ENCODE measurements around the gene ARMC6. TPM values are rescaled to one million over a fixed set of nuclear protein-coding genes. Genes with fewer than 3 reads are reported as not detected.

The ARMC6 gene
- total RNA-seq, 4 donors from 2014 or later: 33.1 to 60.0 (median 46.1) TPM

- Histone ChIP-seq H3K4me1 (peaks cover 62 to 67% of the 10 kb centered on the region in 2 donors), H3K27ac (peak overlapping the region; percentile 89 to 96 (median 94)), H3K36me3 (peaks cover 5 to 13% of the 10 kb centered on the region in 2 donors), H3K9me3 (no peaks in the 10 kb centered on the region), H3K27me3 (no peaks in the 10 kb centered on the region), H3K4me3 (replicated peaks in 1 of 3) (no peak overlapping the region)
- TF ChIP-seq POLR2A (IDR thresholded peaks at IDR 0.05) (no peak), CTCF (IDR thresholded peaks at IDR 0.05) (no peak)
- no peak for DNase-seq
- intact Hi-C loops (cut with DNase I): no loop called here
- WGBS, 2 donors: 65 to 71% methylated on average over 4 of the region's 4 CpGs
Measured at GRCh38 chr19:19027228-19027627, 6.2 kb upstream of the ARMC6 start.

GRCh38 chr19:19028526-19028925 lies 4.9 kb upstream of the ARMC6 start:
- peaks cover 50 to 55% of the 10 kb centered on the region in 2 donors for H3K4me1 ChIP-seq

GRCh38 chr19:19031891-19032290 lies 1.5 kb upstream of the ARMC6 start:
- Histone ChIP-seq H3K4me3 (replicated peaks in 1 of 3) (no peak overlapping the region), H3K36me3 (peaks cover 5 to 10% of the 10 kb centered on the region in 2 donors), H3K27ac (peak overlapping the region in 2 of 3 donors; percentile 49 to 76), H3K27me3 (no peaks in the 10 kb centered on the region), H3K4me1 (peaks cover 23 to 37% of the 10 kb centered on the region in 2 donors), H3K9me3 (no peaks in the 10 kb centered on the region)
- DNase-seq: no peak
- TF ChIP-seq CTCF (IDR thresholded peaks at IDR 0.05) (no peak), POLR2A (IDR thresholded peaks at IDR 0.05) (no peak)
- intact Hi-C loops (cut with DNase I): no loop called here
- 72 to 73% methylated on average over 5 of the region's 5 CpGs for WGBS, 2 donors

More at GRCh38 chr19:19028526-19028925, 4.9 kb upstream of the ARMC6 start:
- 92 to 94% methylated on average over 9 of the region's 9 CpGs for WGBS, 2 donors
- intact Hi-C loops (cut with DNase I): no loop called here
- Histone ChIP-seq H3K4me3 (replicated peaks in 1 of 3) (no peak overlapping the region), H3K36me3 (peaks cover 5 to 10% of the 10 kb centered on the region in 2 donors), H3K27me3 (no peaks in the 10 kb centered on the region), H3K27ac (no peak overlapping the region), H3K9me3 (no peaks in the 10 kb centered on the region)
- no peak for DNase-seq
- no peak for TF ChIP-seq CTCF (IDR thresholded peaks at IDR 0.05)
- no peak for TF ChIP-seq POLR2A (IDR thresholded peaks at IDR 0.05)

- WGBS, 2 donors: 2 to 5% methylated on average over 27 to 31 of the region's 31 CpGs
- peaks cover 16 to 35% of the 10 kb centered on the region in 2 donors for H3K4me1 ChIP-seq
Measured at GRCh38 chr19:19032420-19033175, 805 bp upstream of the ARMC6 start.

More at GRCh38 chr19:19032420-19033175, 805 bp upstream of the ARMC6 start:
- intact Hi-C loops (cut with DNase I): no loop called here
- Histone ChIP-seq H3K9me3 (no peaks in the 10 kb centered on the region), H3K4me3 (replicated peaks in 1 of 3) (peak overlapping the region; percentile 57 to 98 (median 75)), H3K27ac (peak overlapping the region in 2 of 3 donors; percentile 76 to 97), H3K27me3 (no peaks in the 10 kb centered on the region), H3K36me3 (peaks cover 5 to 10% of the 10 kb centered on the region in 2 donors)
- peak; percentile 95 to 96 for DNase-seq
- TF ChIP-seq POLR2A (IDR thresholded peaks at IDR 0.05) (peak in 1 of 2 donors; percentile 39), CTCF (IDR thresholded peaks at IDR 0.05) (no peak)
